Esophagus squamous epithelium (tissue), 5 donors: ENCODE results near the gene CMPK1. TPM values are rescaled to one million over a fixed set of nuclear protein-coding genes. Genes with fewer than 3 reads are reported as not detected.

Experiments
- DNase-seq: peaks from one replicate; lab custom pipeline; 2025; lab: John Stamatoyannopoulos, UW
- H3K27ac ChIP-seq, 4 donors: fragments of 200-600 bp; sonication (generic); one replicate each; pipeline ENCODE4 v1.5.1; 2016 to 2019; ENCODE audit warnings: mild to moderate bottlenecking in 1 of 4
- H3K27me3 ChIP-seq, 4 donors: fragments of 200-600 bp; sonication (generic); 1 replicate in 3 of 4; 2 replicates in 1 of 4; pipeline versions ENCODE4 v1.5.1 to v1.6.0; 2017 to 2021; ENCODE audit warnings: antibody characterized with exemption in 1 of 4
- H3K36me3 ChIP-seq, 3 donors: fragments of 200-600 bp; sonication (generic); one replicate each; pipeline ENCODE4 v1.5.1; 2016 to 2019
- H3K4me1 ChIP-seq, 3 donors: fragments of 200-600 bp; sonication (generic); one replicate each; pipeline ENCODE4 v1.5.1; 2017 to 2019
- H3K4me3 ChIP-seq, 4 donors: fragments of 200-600 bp; sonication (generic); 1 replicate in 3 of 4; 2 replicates in 1 of 4; pipeline ENCODE4 v1.5.1; 2016 to 2019; ENCODE audit warnings: mild to moderate bottlenecking in 2 of 4, moderate library complexity in 1 of 4
- H3K9me3 ChIP-seq, 3 donors: fragments of 200-600 bp; sonication (generic); one replicate each; pipeline ENCODE4 v1.5.1; 2016 to 2019
- CTCF ChIP-seq, 6 experiments: fragments of 450-650 bp in 4 of 6; fragments of 200-600 bp in 2 of 6; sonication (generic) in 2 of 6; IDR thresholded peaks; one replicate each; pipeline ENCODE4 v1.5.1; 2016 to 2019; ENCODE audit warnings: antibody characterized with exemption in 6 of 6, mild to moderate bottlenecking in 4 of 6, moderate library complexity in 4 of 6
- POLR2A ChIP-seq, 4 donors: fragments of 450-650 bp; IDR thresholded peaks; one replicate each; pipeline ENCODE4 v1.6.1; 2017; ENCODE audit warnings: antibody characterized with exemption in 4 of 4, mild to moderate bottlenecking in 4 of 4, moderate library complexity in 3 of 4
- WGBS, 2 donors: methylation state at CpG; one replicate each; pipeline ENCODE4 v1.1.5; 2018; 5-methylcytosine and 5-hydroxymethylcytosine counted together
- intact Hi-C: fragments of 100-400 bp; cut with DNase I; formaldehyde crosslinking; loops from one replicate; pipeline ENCODE4 v1.15.0; 2022
- total RNA-seq, 4 donors: library from RNA; depleted of rRNA; stranded (reverse); fragments of >200 nt; gene quantifications; one replicate each; pipeline ENCODE4 v1.1.0, GENCODE V29; 2016
- donor health status: DM: yes; HTN: yes; CAD: no.

Gene CMPK1
- total RNA-seq, 4 donors from 2014 or later: 124 to 177 (median 133) TPM

DNA sequence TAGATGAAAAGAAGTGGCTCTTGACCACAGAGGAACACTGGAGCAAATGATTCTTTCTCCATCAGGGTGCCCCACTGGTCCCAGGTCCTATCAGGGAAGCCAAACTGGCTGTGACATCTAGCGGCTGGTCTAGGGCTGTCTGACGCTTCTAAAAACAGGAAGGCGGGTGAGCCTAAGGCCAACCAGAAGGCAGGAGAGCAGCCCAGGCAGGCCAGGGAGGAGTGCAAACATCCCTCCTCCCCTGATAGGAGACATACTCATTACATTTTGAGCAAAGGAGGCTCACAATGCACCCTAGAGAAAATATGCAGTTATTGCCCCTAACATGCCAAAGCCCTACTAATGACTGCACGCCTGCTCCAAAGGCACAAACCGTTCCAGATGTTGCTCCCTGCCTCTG is 72.1 kb downstream of the CMPK1 start:
- Histone ChIP-seq H3K36me3 (no peaks in the 10 kb centered on the region), H3K4me1 (no peaks in the 10 kb centered on the region), H3K4me3 (no peak overlapping the region), H3K9me3 (no peaks in the 10 kb centered on the region), H3K27me3 (peaks cover 0 to 80% (median 0%) of the 10 kb centered on the region in 4 donors), H3K27ac (no peak overlapping the region)
- no peak for DNase-seq
- whole genome bisulfite sequencing, 2 donors: 76 to 85% methylated on average over 5 of the region's 5 CpGs
- intact Hi-C loops: no loop called here
- TF ChIP-seq POLR2A (IDR thresholded peaks at IDR 0.05): no peak
- no peak for TF ChIP-seq CTCF (IDR thresholded peaks at IDR 0.05)

- no peak for DNase-seq
- no peak overlapping the region for H3K27ac ChIP-seq
- H3K4me3 ChIP-seq: no peak overlapping the region
- H3K4me1 ChIP-seq: no peaks in the 10 kb centered on the region
- H3K27me3 ChIP-seq: peaks cover 0 to 78% (median 0%) of the 10 kb centered on the region in 4 donors
- TF ChIP-seq POLR2A (IDR thresholded peaks at IDR 0.05) (no peak), CTCF (IDR thresholded peaks at IDR 0.05) (no peak)
- WGBS, 2 donors: 89 to 92% methylated on average over 5 of the region's 5 CpGs
- intact Hi-C loops: no loop called here
- H3K9me3 ChIP-seq: no peaks in the 10 kb centered on the region
- no peaks in the 10 kb centered on the region for H3K36me3 ChIP-seq
Measured at GRCh38 chr1:47406966-47407365, 73.4 kb downstream of the CMPK1 start.

DNA sequence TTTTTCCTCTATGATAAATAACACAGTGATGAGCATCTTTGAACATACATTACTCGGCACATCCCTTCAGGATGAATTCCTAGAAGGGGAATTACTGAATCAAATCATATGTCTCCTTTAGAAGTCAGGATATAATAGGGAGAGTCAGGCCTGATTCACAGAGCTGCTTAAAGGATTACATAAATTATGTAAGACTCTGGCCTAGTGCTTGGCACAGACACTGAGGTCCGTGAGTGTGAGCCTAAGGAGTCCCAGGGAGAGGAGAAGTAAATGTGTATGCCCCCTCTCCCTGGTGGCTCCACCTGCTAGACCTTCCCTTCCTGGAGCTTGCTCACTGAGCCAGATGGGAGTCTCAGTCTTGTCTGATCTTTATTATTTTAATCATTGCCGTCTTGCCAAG is 73.9 kb downstream of the CMPK1 start:
- no peaks in the 10 kb centered on the region for H3K9me3 ChIP-seq
- no peaks in the 10 kb centered on the region for H3K4me1 ChIP-seq
- DNase-seq: no peak
- H3K36me3 ChIP-seq: no peaks in the 10 kb centered on the region
- no peak overlapping the region for H3K4me3 ChIP-seq
- TF ChIP-seq CTCF (IDR thresholded peaks at IDR 0.05) (no peak), POLR2A (IDR thresholded peaks at IDR 0.05) (no peak)
- H3K27ac ChIP-seq: no peak overlapping the region
- intact Hi-C loops: no loop called here
- peaks cover 0 to 79% (median 0%) of the 10 kb centered on the region in 4 donors for H3K27me3 ChIP-seq
- WGBS, 2 donors: 30 to 63% methylated on average over 2 to 3 of the region's 3 CpGs

GRCh38 chr1:47409311-47410067 is 75.9 kb downstream of the CMPK1 start:
- intact Hi-C loops: no loop called here
- no peaks in the 10 kb centered on the region for H3K36me3 ChIP-seq
- H3K27me3 ChIP-seq: peaks cover 0 to 83% (median 0%) of the 10 kb centered on the region in 4 donors
- H3K4me1 ChIP-seq: no peaks in the 10 kb centered on the region
- no peak overlapping the region for H3K4me3 ChIP-seq
- H3K9me3 ChIP-seq: no peaks in the 10 kb centered on the region
- no peak overlapping the region for H3K27ac ChIP-seq
- 48 to 79% methylated on average over 8 to 10 of the region's 12 CpGs for WGBS, 2 donors
- no peak for TF ChIP-seq CTCF (IDR thresholded peaks at IDR 0.05)
- no peak for TF ChIP-seq POLR2A (IDR thresholded peaks at IDR 0.05)
- DNase-seq: no peak

- no peaks in the 10 kb centered on the region for H3K9me3 ChIP-seq
- no peak for DNase-seq
- intact Hi-C loops: no loop called here
- no peaks in the 10 kb centered on the region for H3K4me1 ChIP-seq
- H3K36me3 ChIP-seq: no peaks in the 10 kb centered on the region
- H3K27me3 ChIP-seq: peaks cover 0 to 87% (median 1%) of the 10 kb centered on the region in 4 donors
- no peak overlapping the region for H3K27ac ChIP-seq
- H3K4me3 ChIP-seq: no peak overlapping the region
- no peak for TF ChIP-seq CTCF (IDR thresholded peaks at IDR 0.05)
- TF ChIP-seq POLR2A (IDR thresholded peaks at IDR 0.05): no peak
- WGBS, 2 donors: 53 to 57% methylated on average over 3 of the region's 3 CpGs
Measured at GRCh38 chr1:47410068-47410455, 76.5 kb downstream of the CMPK1 start.
